Activated CD8-positive, alpha-beta memory T cell treated with anti-CD3 and anti-CD28 coated beads for 24 hours (primary cell): ENCODE measurements around the gene WWOX.

Experiments used
- DNase-seq: peaks from one replicate; pipeline ENCODE4 v3.0.0-alpha.2; 2020

Gene WWOX

GRCh38 chr16:78483124-78483992, 383.9 kb downstream of the WWOX start:
- DNase-seq: no peak

- no peak for DNase-seq
Measured at GRCh38 chr16:78484509-78485058, 385.1 kb downstream of the WWOX start.

GRCh38 chr16:78485188-78485916, 385.9 kb downstream of the WWOX start:
- no peak for DNase-seq

GRCh38 chr16:78485917-78486257, 386.4 kb downstream of the WWOX start:
- no peak for DNase-seq

GRCh38 chr16:78487471-78487870, 388.0 kb downstream of the WWOX start:
- no peak for DNase-seq

GRCh38 chr16:78489072-78489471, 389.6 kb downstream of the WWOX start:
- no peak for DNase-seq

GRCh38 chr16:78489631-78490030, 390.2 kb downstream of the WWOX start:
- no peak for DNase-seq

GRCh38 chr16:78490431-78490830, 391.0 kb downstream of the WWOX start:
- DNase-seq: no peak

GRCh38 chr16:78490847-78491246, 391.4 kb downstream of the WWOX start:
- DNase-seq: no peak

GRCh38 chr16:78493573-78493972, 394.1 kb downstream of the WWOX start:
- no peak for DNase-seq

GRCh38 chr16:78494105-78494504, 394.7 kb downstream of the WWOX start:
- no peak for DNase-seq

GRCh38 chr16:78494674-78495073, 395.2 kb downstream of the WWOX start:
- DNase-seq: no peak

GRCh38 chr16:78496189-78496588, 396.7 kb downstream of the WWOX start:
- DNase-seq: no peak

- DNase-seq: no peak
Measured at GRCh38 chr16:78499399-78499798, 399.9 kb downstream of the WWOX start.

GRCh38 chr16:78500659-78501270, 401.3 kb downstream of the WWOX start:
- DNase-seq: no peak

GRCh38 chr16:78501744-78502143, 402.3 kb downstream of the WWOX start:
- DNase-seq: no peak

- no peak for DNase-seq
Measured at GRCh38 chr16:78502812-78503350, 403.4 kb downstream of the WWOX start.

- DNase-seq: no peak
Measured at GRCh38 chr16:78503602-78504001, 404.1 kb downstream of the WWOX start.

- DNase-seq: no peak
Measured at GRCh38 chr16:78504401-78504851, 405.0 kb downstream of the WWOX start.

- DNase-seq: no peak
Measured at GRCh38 chr16:78505036-78505435, 405.6 kb downstream of the WWOX start.

GRCh38 chr16:78505544-78506366, 406.3 kb downstream of the WWOX start:
- DNase-seq: no peak
